Measurements from ENCODE around the gene ABHD2.
"Not testable (repeated sequence)": the region's sequence is repeated elsewhere in the genome, so short reads cannot be mapped to it uniquely, and the experiment has no call there.

ABHD2 gene

DNA sequence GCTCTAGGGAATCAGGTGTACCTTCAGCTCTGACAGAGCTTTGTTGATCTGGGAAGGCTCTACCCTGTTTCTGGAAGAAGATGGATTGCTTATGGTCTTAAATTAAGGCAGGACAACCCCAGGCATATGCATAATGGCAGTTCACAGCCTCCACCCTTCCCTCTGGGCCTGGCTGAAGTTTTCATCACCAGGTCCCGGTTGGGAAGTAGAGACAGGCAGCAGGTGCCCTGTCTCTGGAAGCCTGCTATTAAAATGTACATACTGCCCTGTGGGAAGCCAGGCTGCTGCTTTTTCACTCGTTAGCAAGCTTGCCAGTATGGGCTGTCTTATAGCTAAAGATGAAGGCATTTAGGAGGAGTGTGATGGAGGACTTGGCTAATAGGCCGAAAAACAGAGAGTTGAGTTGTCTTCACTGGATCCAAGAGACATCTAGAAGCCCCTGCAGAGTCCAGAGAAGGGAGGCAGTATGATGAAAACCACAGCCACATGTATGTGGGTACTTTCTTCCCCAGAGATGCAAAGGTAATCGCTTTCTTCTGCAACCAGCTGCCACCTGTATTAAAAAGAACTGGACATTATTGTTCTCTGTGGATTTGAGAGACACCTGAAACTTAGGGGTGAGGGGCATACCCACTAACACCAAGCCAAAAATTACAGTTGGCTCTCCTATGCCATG lies 34.4 kb downstream of the ABHD2 start:
- no peak for DNase-seq

DNA sequence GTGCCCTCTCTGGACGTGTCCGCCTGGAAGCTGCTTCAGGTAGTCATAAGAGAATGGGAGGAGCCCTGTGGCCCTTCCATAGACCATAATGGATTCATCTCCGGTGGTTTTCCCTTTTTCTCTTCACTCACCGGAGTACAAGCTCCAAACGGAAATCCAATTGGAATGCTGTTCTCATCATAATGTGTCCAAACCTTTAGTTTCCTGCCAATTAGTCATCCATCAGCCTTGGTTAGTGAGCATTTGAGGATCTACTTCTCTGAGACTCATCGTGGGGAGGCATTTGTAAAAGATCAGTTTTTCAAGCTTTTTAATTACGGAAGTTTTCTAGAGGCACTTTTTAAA lies 34.9 kb downstream of the ABHD2 start:
- no peak for DNase-seq

DNA sequence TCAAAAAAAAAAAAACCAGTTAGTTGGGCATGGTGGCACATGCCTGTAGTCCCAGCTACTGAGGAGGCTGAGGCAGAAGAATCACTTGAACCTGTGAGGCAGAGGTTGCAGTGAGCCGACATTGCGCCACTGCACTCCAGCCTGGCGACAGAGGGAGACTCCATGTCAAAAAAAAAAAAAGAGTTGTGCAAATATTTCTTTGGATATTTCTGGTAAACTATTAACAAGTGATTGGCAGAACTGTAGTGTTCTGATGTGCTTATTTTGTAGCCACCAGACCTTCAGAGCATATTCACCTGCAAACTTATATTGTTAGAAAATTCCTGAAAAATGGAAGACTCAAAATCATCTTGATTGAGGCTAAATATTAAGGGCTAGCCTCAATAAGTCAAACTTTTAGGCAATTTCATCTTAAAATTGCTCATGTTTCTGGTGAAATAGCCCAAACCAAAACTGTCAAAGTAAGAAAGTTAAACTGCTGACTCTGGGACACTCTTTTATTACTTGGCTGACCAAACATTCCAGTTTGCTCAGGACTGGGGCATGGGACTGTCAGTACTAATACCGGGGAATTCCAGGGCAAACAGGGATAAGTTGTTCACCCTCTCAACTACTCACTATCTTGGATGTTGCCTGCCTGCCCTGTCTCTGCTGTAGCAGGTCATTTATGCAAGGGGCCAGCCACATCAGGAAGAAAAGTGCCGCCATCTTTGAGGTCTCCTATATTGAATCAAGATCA lies 37.0 kb downstream of the ABHD2 start:
- no peak for DNase-seq

DNA sequence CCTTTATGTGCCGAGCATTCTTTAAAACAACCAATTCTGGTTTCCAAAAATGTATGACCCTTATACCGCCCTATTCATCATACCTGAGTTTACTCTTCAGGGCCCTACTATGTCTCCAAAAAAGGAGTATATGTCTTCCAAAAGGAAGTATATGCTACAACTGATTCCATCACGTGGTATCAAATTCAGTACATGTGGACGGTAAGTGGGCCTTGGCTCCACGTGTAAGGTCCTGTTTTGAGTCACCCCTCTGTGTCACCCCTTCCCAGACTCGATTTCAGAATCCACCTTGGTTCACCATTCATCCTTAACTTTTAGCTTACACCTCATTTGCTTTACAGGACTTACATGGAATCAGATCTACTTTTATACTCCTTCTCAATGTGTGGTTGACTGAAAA lies 37.8 kb downstream of the ABHD2 start:
- peak; percentile 42 for DNase-seq

DNA sequence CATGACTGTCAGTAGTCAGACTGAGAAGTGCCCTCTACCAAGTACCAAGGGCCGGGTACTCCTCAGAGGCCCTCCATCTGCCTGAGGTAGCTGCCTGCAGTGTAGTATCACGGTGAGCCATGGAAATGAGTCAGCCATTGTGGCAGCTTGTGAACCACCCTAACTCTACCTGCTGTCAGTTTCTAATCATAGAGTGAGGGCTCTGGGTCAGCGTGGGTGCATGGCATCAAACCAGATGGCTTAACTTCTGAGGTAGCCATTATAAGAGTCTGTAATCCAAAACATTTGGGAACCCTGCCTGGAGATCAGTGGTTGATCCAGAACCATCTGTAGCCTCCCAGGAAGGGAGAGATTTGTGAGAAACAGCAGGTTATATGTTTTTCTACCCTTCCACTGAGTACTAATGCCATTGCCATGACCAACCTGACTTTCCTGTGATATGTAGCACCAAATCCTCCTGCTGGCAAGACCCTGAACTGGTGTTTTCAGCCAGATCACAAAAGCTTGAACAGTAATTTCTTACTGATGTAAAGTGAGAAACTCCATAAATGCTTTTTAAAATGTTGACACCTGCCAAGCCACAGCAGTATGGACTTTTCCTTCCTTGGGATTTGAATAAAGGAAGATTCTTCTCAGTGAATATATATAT lies 38.9 kb downstream of the ABHD2 start:
- DNase-seq: peak; percentile 68

DNA sequence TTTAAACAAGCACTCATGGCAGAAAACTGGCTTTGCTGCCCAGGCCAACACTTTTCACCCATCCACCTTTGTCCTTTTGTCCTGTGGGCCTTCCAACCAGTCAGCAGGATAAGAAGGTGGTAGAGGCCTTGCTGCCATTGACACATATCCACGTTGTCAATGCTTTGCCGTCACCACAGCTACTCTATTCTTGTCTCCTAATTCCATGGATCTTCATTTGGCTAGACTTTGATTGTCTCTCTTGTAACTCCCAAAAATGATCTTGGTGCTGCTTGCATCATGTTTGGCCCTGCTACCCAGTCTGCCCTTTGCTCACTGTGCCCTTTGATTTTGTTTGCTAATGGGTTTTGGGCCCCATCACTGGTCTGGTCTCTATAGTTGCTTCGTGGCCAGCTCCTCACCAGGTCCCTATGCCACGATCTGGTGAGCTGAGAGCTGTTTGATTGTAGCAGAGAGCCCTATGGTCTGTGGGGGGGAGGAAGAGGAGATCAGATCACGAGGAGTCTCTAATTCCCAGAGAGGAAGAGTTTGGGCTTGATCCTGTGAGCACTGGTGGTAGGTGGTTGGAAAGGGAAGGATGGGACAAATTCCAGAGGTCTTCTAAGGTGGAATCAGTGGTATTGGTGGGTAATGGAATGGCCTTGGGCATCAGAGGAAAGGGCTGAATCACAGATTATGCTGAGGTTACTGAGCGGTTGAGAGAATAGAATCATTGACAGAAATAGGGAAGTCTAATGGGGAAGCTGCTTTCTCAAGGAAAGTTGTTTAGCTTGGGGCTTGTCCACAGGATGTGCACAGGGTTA lies 40.3 kb downstream of the ABHD2 start:
- no peak for DNase-seq

DNA sequence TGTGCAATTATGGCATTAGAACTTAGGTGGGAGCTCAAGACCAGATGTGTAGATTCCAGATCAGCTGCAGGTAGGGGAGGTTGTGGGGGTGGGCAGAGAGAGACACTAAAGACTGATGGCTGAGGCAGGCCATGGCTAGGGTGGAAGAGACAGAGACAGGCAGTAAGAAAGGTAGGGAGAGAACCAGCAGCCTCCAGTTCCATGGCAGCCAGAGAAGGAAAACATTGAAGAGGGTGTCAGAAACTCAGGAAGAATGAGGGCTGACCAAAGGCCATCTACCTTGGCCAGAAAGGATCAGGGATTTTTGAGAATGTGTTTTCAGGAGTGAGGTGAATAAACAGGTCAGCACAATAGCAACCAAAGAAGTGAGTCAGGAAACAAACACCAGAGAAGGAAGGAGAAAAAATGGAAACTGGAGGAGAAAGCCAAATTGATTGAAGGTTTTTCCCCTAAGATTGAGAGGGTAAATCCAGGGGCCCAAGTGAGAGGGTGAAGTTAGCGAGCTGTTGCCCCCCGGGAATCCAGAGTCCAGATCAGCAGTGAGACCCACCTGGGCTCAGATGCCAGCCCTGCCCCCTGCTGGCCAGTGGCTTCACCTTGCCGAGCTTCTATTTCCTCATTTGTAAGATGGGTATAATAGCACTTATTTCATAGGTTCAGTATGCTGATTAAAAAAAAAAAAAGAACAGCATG lies 41.0 kb downstream of the ABHD2 start:
- peak; percentile 49 for DNase-seq

DNA sequence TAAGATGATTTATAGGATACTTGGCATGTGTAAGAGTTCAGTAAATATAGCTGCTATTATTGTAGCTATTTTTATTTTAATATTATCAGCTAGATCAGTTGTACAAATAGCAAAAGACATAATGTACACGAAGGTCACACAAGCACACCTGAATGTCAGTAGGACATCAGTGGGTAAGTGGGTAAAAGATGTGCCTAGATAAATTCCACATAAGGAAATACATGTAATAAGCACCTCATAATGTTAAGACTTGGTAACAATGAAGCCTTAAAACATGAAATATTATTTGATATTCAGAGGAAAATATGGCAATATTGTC lies 41.5 kb downstream of the ABHD2 start:
- no peak for DNase-seq

DNA sequence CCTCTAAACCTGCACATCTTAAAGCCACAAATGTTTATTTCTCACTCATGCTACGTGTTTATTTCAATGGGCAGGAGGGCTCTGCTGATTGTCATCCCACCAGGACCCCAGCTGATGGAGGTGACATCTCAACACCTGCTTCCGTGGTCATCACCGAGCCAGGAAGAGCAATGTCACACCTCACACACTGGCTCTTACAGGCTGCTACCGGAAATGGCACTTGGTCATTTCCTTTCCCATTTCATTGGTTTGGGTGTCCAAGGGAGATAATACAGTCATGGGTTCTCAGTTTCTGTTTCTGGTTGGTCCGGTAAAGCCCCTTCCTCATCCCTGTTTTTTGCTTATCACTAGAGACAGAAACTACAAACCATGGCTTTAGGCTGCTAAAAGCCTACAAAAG lies 41.9 kb downstream of the ABHD2 start:
- DNase-seq: peak; percentile 71

DNA sequence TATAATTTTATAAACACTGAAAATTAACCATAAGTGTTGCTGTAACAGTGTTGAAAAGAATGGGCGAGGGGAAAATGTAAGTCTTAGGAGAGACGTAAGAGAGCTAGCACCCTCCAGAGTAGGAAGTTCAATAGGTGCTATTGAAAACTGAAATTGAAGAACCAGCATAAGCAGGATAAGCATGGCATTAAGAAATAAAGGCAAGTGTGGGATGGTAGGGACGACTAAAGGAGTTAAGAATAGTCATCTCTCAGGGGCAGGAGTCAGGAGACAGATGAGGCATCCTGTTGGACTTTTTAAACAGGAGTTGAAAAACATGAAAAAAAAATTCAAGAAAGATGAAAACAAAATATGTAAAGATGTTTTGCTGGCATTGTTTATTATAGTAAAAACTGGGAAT lies 43.5 kb downstream of the ABHD2 start:
- no peak for DNase-seq

DNA sequence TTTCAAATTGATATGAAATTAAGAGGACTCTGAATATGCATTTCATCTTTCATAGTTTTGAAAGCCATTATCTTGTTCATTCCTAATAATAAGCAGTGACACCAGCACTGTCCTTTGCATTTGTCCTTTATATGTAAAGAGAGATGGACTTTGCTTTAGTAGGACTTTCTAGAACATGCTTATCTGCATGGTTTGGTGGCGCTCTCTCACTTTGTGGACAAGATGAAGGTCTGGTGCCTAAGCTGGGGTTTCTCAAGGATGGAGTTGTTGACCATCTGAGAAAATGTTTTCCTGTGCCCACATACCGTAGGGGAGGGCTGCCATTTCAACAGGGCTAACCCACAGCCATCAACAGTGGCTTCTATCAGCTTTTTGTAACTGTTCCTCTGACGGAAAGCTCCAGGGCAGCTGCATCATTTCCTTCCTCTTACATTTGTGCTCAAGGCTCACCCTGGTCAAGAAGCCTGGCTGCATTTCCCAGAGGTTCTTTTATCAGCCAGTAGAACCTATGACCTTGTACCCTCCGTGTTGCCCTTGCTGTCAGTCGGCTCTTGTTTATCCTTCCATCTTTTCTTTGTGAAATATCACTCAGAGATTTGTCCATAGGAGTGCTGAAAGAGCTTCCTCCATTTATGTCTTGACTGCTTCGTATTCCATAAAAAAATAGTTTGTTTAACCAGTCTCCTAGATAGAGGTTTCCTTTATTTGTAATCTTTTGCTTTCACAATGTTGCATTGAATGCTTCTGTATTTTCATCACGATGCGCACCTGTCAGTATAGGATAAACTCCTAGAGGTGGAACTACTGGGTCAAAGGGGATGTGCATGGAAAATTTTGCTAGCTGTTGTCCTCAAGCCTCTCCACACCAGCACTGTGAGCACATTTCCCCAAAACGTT lies 44.6 kb downstream of the ABHD2 start:
- no peak for DNase-seq

DNA sequence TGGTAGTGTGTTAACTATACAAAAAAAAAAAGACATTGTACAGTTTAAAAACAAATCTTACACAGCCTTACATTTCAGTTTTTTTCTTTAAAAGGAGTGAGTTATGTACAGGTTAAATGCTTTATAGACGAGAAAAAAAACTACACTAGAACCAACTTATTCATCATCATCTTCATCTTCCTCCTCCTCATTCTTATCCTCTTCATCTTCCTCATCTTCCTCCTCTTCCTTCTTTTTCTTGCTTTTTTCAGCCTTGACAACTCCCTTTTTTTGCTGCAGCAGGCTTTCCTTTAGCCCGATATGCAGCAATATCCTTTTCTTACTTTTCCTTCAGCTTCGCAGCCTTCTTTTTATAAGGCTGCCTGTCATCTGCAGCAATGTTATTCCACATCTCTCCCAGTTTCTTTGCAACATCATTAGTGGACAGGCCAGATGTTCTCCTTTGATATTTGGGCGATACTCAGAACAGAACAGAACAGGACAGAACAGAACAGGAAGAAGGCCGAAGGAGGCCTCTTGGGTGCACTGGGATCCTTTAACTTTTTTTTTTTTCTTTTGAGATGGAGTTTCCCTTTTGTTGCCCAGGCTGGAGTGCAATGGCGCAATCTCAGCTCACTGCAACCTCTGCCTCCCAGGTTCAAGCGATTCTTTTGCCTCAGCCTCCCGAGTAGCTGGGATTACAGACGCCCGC lies 47.3 kb downstream of the ABHD2 start:
- not testable (repeated sequence) for DNase-seq

DNA sequence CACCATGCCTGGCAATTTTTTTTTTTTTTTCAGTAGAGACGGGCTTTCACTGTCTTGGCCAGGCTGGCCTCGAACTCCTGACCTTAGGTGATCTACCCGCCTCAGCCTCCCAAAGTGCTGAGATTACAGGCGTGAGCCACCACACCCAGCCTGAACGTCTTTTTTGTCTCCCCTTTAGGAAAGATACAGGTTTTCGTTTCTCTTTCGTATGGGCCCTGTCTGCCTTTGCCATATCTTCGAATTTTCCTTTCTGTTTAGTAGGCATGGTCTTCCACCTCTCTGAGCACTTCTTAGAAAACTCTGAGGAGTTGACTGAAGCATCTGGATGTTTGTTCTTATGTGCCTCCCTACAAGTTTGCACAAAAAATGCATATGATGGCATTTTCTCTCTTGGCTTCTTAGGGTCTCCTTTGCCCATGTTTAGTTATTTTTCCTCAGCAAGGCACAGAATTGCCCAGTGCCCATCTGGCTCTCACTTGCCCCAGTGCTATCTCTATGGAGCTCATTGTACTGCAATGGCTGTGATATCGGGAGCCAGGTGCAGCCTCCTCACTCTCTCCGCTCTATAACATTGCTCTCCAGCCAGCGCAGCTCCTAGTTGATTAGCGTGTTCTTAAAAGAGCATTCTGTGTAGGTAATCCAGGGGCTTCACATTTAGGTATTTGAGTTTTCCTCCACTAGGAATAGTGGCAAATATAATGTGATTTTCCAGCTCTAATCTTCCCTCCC lies 48.0 kb downstream of the ABHD2 start:
- DNase-seq: no peak

DNA sequence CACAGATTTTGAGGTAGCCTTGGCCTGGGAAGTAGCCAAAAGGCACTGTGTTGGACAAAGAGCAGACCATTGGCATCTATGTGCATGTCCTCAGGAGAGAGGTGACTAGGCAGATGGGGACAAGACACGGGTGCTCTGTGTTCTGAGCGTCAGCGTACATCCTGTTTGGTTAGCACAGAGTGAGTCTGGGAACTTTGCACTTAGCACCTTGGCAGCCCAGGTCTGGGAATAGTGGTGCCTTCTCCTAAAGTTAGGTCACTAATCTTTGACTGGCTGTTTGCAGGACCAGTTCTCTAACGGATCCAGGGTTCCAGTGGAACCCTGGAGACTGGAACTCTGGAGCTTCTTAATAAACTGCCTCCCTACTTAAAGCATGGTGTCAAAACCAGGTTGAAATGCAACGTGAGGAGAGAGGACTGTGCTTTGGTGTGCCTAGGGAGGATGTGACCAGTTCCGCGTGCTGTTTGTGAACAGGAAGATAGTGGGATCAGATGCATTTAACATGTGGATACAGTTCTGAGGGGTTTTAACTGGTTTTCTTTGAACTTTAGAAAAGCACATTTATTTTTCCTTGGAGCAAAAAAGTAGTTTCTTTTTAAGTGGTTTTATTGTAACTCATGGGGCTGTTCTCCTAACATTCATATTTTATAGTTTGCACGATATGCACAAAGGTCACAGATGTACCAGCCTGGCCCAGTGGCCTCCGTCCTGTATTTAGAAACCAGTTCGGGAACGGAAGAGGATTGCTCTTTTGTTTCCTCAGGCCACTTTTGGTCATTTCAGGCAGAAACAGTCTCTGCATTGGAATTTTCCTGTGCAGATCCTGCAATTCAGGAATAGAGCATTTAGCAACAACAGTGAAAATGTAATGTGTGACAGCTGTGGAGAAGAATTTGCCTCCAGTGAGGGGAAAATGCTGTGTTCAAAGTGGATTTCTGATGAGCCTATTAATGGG lies 48.8 kb downstream of the ABHD2 start:
- DNase-seq: no peak

DNA sequence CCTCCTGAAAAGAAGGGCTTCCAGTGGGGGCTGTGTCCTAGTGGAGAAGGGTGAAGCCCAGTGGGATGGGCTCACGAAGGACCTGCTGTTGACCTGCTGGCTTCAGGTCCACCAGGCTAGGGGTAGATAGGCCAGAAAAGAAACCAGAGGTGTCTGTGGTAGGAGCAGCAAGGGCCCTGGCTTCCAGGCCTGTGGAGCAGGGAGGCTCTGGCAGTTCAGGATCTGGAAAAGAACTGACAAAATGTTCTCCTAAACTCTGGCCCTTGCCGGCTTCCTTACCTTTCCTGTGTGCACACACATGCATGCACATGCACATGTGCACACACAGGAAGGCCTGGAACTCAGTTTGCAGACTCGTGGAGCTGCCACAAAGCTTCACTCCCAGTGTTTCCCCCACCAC lies 49.7 kb downstream of the ABHD2 start:
- no peak for DNase-seq

DNA sequence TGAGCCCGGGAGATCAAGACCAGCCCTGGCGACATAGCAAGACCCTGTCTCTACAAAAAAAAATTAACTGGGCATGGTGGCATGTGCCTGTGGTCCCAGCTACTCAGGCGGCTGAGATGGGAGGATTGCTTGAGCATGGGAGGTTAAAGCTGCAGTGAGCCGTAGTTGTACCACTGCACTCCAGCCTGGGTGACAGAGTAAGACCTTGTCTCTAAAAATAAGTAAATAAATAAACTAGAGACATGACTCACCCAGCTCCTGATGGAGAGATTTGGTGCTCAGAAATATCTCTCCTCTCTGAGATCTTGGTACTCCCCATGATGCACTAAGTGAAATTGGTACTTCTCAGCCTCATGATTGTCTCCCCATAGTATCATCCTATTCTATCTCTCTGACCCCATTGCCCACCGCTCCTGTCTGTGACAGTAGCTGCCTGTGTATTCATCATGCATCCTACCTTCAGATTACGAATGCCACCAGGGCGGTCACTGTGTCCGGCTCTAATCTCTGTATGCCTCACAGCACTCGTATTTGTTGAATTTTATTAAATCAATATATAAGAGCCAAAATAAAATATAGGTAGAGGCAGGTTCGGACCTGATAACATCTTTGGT lies 50.9 kb downstream of the ABHD2 start:
- DNase-seq: no peak

DNA sequence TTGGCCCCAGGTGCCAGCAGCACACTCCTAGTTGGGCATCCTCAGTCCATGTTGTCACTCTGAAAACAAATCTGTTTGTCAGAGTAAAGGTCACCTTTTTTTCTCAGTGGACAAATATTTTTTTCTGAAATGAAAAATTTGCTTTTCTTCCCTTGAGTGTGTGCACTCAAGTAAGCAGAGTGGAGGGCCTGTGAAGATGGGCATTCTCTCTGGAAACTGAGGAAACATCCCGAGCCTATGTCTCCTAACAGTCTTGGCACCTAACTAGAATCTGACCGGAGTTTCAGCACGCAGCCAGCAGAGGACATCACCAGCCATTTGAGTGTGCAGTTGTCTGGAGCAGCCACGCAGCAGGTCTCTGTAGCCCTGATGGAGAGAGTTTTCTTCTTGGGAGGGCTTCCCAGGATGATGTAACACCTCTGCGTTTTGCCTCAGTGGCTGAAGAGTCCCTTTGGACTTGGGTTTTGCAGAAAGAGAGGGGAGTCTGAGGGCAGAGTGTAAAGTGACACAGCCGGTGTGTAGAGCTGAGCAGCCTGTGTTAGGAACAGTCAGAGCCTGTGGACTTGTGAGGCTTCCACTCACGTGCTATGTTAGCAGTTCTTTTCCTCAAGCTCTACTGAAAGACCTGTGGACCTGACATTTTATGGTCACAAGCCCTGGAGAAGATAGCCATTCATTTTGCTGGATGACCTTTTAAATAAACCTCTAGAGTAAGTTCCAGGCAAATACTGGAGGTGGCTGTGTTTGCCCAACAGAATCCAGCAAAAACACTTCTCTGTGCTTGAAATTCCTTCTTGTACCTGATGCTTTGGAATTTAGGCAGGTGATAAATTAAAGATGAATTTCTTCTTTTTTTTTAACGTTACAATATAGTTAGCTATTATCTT lies 51.6 kb downstream of the ABHD2 start:
- no peak for DNase-seq

DNA sequence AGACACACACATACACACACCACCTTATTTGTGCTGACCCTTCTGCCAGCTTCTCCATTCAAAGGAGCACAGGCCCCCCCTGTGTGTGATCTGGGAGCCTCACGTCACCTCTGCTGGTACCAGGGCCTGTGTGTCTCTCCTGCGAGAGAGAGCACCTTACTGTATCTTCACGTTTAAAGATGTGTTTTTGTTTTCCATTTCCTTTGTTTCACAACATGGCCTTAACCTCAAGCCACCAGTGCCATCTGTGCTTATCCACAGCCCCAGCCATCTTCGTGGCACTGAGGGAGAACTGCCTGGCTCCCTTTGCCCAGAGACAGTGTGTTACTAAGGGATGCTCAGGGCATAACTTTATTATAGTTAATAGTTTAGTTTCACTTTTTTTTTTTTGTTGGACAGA lies 52.3 kb downstream of the ABHD2 start:
- DNase-seq: no peak
